SK-N-SH treated with all-trans-retinoic acid at 6 μM for 48 hours (cell line): Measurements from ENCODE around the gene RABGGTB.
"Not testable (repeated sequence)": the region's sequence is repeated elsewhere in the genome, so short reads cannot be mapped to it uniquely, and the experiment has no call there.

ENCODE experiments used
- ARNTL ChIP-seq: fragments of 450-650 bp; formaldehyde crosslinking; IDR thresholded peaks from 2 replicates; pipeline ENCODE4 v1.5.0; 2020; ENCODE audit warnings: low read depth, mild to moderate bottlenecking, moderate library complexity, borderline replicate concordance
- PPARA ChIP-seq: fragments of 250-450 bp; sonication (Bioruptor Pico); IDR thresholded peaks from 2 replicates; pipeline ENCODE4 v1.5.0; 2020; ENCODE audit warnings: mild to moderate bottlenecking, borderline replicate concordance
- TCF4 ChIP-seq: fragments of 250-450 bp; sonication (Bioruptor Pico); IDR thresholded peaks from 2 replicates; pipeline ENCODE4 v1.8.0; 2021; ENCODE audit warnings: mild to moderate bottlenecking, moderate library complexity, borderline replicate concordance
- ZFP3 ChIP-seq: fragments of 250-450 bp; sonication (Bioruptor Pico); IDR thresholded peaks from 2 replicates; pipeline ENCODE4 v1.5.0; 2020; ENCODE audit warnings: mild to moderate bottlenecking, moderate library complexity
- TF ChIP-seq, protein P1 (sequence below): fragments of 250-450 bp; sonication (Bioruptor Pico); IDR thresholded peaks from 2 replicates; pipeline ENCODE4 v1.8.0; 2020; ENCODE audit warnings: mild to moderate bottlenecking, moderate library complexity, borderline replicate concordance
- TF ChIP-seq, protein P2 (sequence below): fragments of 250-450 bp; sonication (Bioruptor Pico); IDR thresholded peaks from 2 replicates; pipeline ENCODE4 v1.5.1; 2021; ENCODE audit warnings: mild to moderate bottlenecking, moderate library complexity
- TF ChIP-seq, protein P3 (sequence below): fragments of 250-450 bp; sonication (Bioruptor Pico); IDR thresholded peaks from 2 replicates; pipeline ENCODE4 v1.5.1; 2020; ENCODE audit warnings: low read depth, mild to moderate bottlenecking, moderate library complexity

DNA sequence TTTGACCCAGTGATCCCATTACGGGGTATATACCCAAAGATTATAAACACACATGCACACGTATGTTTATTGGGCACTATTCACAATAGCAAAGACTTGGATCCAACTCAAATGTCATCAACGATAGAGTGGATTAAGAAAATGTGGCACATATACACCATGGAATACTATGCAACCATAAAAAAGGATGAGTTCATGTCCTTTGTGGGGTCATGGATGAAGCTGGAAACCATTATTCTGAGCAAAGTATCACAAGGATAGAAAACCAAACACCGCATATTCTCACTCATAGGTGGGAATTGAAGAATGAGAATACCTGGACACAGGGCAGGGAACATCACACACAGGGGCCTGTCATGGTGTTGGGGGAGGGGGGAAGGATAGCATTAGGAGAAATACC is 2.1 kb upstream of the RABGGTB start:
- TF ChIP-seq TCF4, PPARA, ZFP3, ARNTL (CRISPR knock-in tag): not testable (repeated sequence)
- TF ChIP-seq, protein P1, sequence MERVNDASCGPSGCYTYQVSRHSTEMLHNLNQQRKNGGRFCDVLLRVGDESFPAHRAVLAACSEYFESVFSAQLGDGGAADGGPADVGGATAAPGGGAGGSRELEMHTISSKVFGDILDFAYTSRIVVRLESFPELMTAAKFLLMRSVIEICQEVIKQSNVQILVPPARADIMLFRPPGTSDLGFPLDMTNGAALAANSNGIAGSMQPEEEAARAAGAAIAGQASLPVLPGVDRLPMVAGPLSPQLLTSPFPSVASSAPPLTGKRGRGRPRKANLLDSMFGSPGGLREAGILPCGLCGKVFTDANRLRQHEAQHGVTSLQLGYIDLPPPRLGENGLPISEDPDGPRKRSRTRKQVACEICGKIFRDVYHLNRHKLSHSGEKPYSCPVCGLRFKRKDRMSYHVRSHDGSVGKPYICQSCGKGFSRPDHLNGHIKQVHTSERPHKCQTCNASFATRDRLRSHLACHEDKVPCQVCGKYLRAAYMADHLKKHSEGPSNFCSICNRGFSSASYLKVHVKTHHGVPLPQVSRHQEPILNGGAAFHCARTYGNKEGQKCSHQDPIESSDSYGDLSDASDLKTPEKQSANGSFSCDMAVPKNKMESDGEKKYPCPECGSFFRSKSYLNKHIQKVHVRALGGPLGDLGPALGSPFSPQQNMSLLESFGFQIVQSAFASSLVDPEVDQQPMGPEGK (CRISPR knock-in tag): not testable (repeated sequence)
- TF ChIP-seq, protein P2, sequence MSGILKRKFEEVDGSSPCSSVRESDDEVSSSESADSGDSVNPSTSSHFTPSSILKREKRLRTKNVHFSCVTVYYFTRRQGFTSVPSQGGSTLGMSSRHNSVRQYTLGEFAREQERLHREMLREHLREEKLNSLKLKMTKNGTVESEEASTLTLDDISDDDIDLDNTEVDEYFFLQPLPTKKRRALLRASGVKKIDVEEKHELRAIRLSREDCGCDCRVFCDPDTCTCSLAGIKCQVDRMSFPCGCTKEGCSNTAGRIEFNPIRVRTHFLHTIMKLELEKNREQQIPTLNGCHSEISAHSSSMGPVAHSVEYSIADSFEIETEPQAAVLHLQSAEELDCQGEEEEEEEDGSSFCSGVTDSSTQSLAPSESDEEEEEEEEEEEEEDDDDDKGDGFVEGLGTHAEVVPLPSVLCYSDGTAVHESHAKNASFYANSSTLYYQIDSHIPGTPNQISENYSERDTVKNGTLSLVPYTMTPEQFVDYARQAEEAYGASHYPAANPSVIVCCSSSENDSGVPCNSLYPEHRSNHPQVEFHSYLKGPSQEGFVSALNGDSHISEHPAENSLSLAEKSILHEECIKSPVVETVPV: not testable (repeated sequence)
- TF ChIP-seq, protein P3, sequence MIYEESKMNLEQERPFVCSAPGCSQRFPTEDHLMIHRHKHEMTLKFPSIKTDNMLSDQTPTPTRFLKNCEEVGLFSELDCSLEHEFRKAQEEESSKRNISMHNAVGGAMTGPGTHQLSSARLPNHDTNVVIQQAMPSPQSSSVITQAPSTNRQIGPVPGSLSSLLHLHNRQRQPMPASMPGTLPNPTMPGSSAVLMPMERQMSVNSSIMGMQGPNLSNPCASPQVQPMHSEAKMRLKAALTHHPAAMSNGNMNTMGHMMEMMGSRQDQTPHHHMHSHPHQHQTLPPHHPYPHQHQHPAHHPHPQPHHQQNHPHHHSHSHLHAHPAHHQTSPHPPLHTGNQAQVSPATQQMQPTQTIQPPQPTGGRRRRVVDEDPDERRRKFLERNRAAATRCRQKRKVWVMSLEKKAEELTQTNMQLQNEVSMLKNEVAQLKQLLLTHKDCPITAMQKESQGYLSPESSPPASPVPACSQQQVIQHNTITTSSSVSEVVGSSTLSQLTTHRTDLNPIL (CRISPR knock-in tag): not testable (repeated sequence)
